Motor neuron (in vitro differentiated cells): ENCODE data around the gene ZNF563. TPM values are rescaled to one million over a fixed set of nuclear protein-coding genes. Genes with fewer than 3 reads are reported as not detected.

Experiments used
- ATAC-seq, 8 experiments: fragments of 200-7000 bp; cut with Tn5 transposase; replicated peaks in 6 of 8; 2 replicates each; pipeline ENCODE4 v1.8.0; 2021; ENCODE audit warnings: mild to moderate bottlenecking in 8 of 8, moderate library complexity in 8 of 8
- H3K27ac ChIP-seq, 2 donors: fragments of 250-450 bp; sonication (Bioruptor Pico); 2 replicates each; pipeline ENCODE4 v1.9.0; 2021; ENCODE audit warnings: antibody characterized with exemption in 2 of 2, mild to moderate bottlenecking in 2 of 2, moderate library complexity in 1 of 2
- H3K4me1 ChIP-seq, 2 donors: fragments of 250-450 bp; sonication (Bioruptor Pico); replicated peaks in 1 of 2; 2 replicates each; pipeline ENCODE4 v1.6.1; 2021; ENCODE audit warnings: antibody characterized with exemption in 2 of 2, mild to moderate bottlenecking in 2 of 2, moderate library complexity in 1 of 2
- H3K4me3 ChIP-seq, 5 donors: fragments of 250-450 bp; sonication (Bioruptor Pico); 2 replicates each; pipeline ENCODE4 v1.9.0; 2021; ENCODE audit warnings: antibody characterized with exemption in 5 of 5, mild to moderate bottlenecking in 5 of 5, moderate library complexity in 4 of 5
- WGBS, 10 experiments: fragments of 450-650 bp; shearing (Covaris generic); methylation state at CpG; one replicate each; pipeline ENCODE4 v1.0.0; 2022; 5-methylcytosine and 5-hydroxymethylcytosine counted together
- in situ Hi-C, 9 experiments: fragments of 400-800 bp; cut with MboI; loops; one replicate each; pipeline ENCODE4 v1.15.0; 2021; ENCODE audit warnings: low sequenced_read_pairs in 9 of 9, low pct_unique_long_range_greater_than_20kb in 2 of 9; ENCODE audit not compliant: unreplicated experiment in 9 of 9
- total RNA-seq, 8 experiments: library from RNA; unstranded; fragments of 300-600 nt; gene quantifications; 2 replicates each; pipeline versions ENCODE4 v1.2.3 to v1.2.4, GENCODE V29; 2022

ZNF563 gene
- total RNA-seq, 8 experiments from 2014 or later = 0.81 to 5.4 (median 3.1) TPM

DNA sequence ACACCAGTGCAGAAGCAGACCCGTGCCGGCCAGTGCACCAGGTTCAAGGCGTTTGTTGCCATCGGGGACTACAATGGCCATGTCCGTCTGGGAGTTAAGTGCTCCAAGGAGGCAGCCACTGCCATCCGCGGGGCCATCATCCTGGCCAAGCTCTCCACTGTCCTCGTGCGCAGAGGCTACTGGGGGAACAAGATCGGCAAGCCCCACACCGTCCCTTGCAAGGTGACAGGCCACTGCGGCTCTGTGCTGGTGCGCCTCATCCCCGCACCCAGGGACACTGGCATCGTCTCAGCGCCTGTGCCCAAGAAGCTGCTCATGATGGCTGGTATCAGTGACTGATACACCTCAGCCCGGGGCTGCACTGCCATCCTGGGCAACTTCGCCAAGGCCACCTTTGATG, 48.8 kb downstream of the ZNF563 start:
- no peak for ATAC-seq
- Histone ChIP-seq H3K27ac (no peak overlapping the region), H3K4me1 (no peaks in the 10 kb centered on the region), H3K4me3 (no peak overlapping the region)
- WGBS, 10 experiments = 90 to 97% (median 94%) methylated on average over 2 to 10 of the region's 18 CpGs; no CpG with 5 or more reads in 7 of the 10 experiments
- in situ Hi-C loops = no loop called here

DNA sequence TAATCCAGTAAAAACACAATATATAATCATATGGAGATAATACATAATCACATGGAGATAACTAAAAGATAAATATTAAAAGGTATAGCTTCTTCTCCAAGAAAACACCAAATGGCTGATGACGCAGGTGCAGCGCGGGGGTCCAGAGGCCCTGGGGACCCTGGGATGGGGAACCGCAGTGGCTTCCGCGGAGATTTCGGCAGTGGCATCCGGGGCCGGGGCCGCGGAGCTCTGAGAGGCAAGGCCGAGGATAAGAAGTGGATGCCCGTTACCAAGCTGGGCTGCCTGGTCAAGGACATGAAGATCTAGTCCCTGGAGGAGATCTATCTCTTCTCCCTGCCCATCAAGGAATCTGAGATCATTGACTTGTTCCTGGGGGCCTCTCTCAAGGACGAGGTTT, 49.2 kb downstream of the ZNF563 start:
- Histone ChIP-seq H3K4me1 (no peaks in the 10 kb centered on the region), H3K27ac (no peak overlapping the region), H3K4me3 (no peak overlapping the region)
- ATAC-seq = no peak
- WGBS, 10 experiments = 90 to 100% (median 97%) methylated on average over 1 to 7 of the region's 14 CpGs; no CpG with 5 or more reads in 5 of the 10 experiments
- in situ Hi-C loops = no loop called here

DNA sequence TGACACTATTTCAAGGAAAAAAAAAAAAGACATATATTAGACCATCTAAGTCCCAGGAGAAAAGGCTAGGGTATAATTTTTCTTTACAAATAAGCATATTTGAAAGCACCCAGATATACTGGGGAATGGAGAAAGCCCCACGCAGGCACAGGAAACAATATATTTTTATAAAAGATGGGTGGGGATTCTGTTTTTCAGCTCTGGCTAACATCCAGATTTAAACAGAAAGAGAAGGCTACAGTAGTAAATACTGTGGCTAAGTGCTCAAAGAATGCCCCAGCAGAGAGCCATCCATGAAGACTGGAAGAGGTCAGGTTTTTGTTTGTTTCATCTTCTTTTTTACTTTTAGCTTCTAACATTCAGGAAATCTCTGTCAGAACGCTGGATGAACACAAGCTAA, 54.7 kb downstream of the ZNF563 start:
- no peak for ATAC-seq
- in situ Hi-C loops = no loop called here
- 83 to 100% (median 95%) methylated on average over 1 to 2 of the region's 2 CpGs; no CpG with 5 or more reads in 1 of the 10 experiments for WGBS, 10 experiments
- Histone ChIP-seq H3K4me1 (no peaks in the 10 kb centered on the region), H3K27ac (no peak overlapping the region), H3K4me3 (no peak overlapping the region)

DNA sequence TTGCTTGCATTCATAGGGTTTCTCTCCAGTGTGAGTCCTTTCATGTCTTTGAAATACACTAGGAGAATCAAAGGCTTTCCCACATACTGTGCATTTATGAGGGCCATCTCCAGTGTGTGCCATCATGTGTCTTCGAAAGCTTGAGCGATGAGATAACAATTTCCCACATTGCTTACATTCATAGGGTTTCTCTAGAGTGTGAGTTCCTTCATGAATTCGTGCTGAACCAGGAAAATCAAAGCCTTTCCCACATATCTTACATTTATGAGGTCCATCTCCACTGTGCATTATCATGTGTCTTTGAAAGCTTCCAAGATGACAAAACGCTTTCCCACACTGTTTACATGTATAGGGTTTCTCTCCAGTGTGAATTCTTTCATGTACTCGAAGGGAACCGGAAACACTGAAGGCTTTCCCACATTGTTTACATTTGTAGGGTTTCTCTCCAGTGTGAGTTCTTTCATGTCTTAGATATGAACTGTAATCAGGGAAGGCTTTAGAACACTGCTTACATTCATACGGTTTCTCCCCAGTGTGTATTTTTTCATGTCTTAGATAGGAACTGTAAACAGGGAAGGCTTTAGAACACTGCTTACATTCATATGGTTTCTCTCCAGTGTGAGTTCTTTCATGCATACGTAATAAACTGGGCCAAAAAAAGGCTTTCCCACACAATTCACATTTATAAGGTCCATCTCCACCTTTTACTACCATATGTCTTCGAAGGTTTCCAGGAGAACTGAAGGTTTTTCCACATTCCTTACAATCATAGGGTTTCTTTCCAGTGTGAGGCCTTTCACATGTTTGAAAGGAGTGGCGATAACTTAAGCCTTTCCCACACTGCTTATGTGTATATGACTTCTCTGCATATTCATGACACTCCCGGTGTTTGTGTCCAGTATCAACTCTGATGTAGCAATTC, 60.2 kb downstream of the ZNF563 start:
- in situ Hi-C loops = no loop called here
- no peak overlapping the region for H3K4me3 ChIP-seq
- no peak overlapping the region for H3K27ac ChIP-seq
- WGBS, 10 experiments = 86 to 100% (median 93%) methylated on average over 4 to 10 of the region's 11 CpGs
- ATAC-seq = no peak
- no peaks in the 10 kb centered on the region for H3K4me1 ChIP-seq

DNA sequence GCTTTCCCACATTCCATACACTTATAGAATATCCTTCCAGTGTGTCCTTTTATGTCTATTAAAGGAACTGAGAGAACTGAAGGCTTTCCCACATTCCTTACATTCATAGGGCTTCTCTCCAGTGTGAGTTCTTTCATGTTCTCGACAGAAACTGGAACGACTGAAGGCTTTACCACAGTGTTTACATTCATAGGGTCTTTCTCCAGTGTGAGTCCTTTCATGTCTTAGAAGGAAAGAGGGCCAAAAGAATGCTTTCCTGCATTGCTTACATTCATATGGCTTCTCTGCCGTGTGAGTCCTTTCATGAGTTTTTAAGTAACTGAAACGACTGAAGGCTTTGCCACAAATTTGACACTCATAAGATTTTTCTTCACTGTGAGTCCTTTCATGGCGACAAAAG, 61.0 kb downstream of the ZNF563 start:
- ATAC-seq = no peak
- no peak overlapping the region for H3K4me3 ChIP-seq
- H3K27ac ChIP-seq = no peak overlapping the region
- WGBS, 10 experiments = 78 to 100% (median 92%) methylated on average over 2 to 5 of the region's 5 CpGs
- in situ Hi-C loops = no loop called here
- H3K4me1 ChIP-seq = no peaks in the 10 kb centered on the region

DNA sequence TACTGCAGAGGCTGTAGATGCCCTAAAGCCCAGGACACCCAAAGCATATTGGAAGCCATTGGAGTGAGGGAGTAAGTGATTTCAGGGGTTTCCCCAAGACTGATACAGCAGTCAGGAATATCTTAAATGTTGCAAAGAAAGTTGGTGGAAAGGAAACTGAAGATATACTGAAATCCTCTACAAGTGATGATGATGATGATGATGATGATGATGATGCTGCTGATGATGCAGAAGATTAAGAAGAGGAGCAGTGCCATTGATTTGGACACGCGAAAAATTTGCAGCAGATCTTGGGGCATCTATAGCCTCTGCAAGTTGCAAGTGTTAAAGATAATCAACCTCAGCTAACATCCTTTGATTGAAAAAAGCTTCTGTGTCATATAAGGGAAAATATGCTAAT, 62.6 kb downstream of the ZNF563 start:
- in situ Hi-C loops = no loop called here

More for the DNA sequence above, 62.6 kb downstream of the ZNF563 start:
- ATAC-seq = no peak
- 84 to 100% (median 100%) methylated on average over 2 of the region's 2 CpGs; no CpG with 5 or more reads in 2 of the 10 experiments for WGBS, 10 experiments
- no peak overlapping the region for H3K27ac ChIP-seq
- H3K4me3 ChIP-seq = no peak overlapping the region
- H3K4me1 ChIP-seq = no peaks in the 10 kb centered on the region

Other genes starting within 250 kb of the ZNF563 start
- gene ZNF20, start 193.3 kb downstream of the ZNF563 start, total RNA-seq = 10 to 100 TPM in 5 of 8 experiments, 1 to 10 TPM in 3; 2.2 to 31.9 (median 16.8) TPM
- 10 to 100 TPM in 6 of 8 experiments, 1 to 10 TPM in 2; 1.6 to 36.3 (median 30.2) TPM for gene ZNF625, start 176.9 kb downstream of the ZNF563 start, total RNA-seq
- 10 to 100 TPM in 4 of 8 experiments, 1 to 10 TPM in 4; 4.7 to 12.4 (median 10.5) TPM for gene ZNF136, start 170.5 kb downstream of the ZNF563 start, total RNA-seq
- gene ZNF44, start 38.8 kb downstream of the ZNF563 start, total RNA-seq = 10 to 100 TPM in 6 of 8 experiments, 1 to 10 TPM in 2; 8.3 to 21.7 (median 16.2) TPM
- gene ZNF442, start 32.0 kb upstream of the ZNF563 start, total RNA-seq = 10 to 100 TPM in 4 of 8 experiments, 1 to 10 TPM in 2, under 1 TPM in 2; 0.31 to 16.5 (median 8.5) TPM
- 1 to 10 TPM in 7 of 8 experiments, under 1 TPM in 1; 0.92 to 4.8 (median 3.2) TPM for gene ZNF799, start 67.6 kb upstream of the ZNF563 start, total RNA-seq
- 10 to 100 TPM in 2 of 8 experiments, 1 to 10 TPM in 5, under 1 TPM in 1; 0.61 to 11.5 (median 7.6) TPM for gene ZNF443, start 107.4 kb upstream of the ZNF563 start, total RNA-seq
- 10 to 100 TPM in 5 of 8 experiments, 1 to 10 TPM in 2, under 1 TPM in 1; 0.46 to 16.3 (median 12.3) TPM for gene ZNF709, start 151.2 kb upstream of the ZNF563 start, total RNA-seq
- 10 to 100 TPM in 6 of 8 experiments, 1 to 10 TPM in 2; 4.0 to 20.6 (median 15.5) TPM for gene ZNF564, start 217.8 kb upstream of the ZNF563 start, total RNA-seq